Measurements from ENCODE around the gene JSRP1.

DNA sequence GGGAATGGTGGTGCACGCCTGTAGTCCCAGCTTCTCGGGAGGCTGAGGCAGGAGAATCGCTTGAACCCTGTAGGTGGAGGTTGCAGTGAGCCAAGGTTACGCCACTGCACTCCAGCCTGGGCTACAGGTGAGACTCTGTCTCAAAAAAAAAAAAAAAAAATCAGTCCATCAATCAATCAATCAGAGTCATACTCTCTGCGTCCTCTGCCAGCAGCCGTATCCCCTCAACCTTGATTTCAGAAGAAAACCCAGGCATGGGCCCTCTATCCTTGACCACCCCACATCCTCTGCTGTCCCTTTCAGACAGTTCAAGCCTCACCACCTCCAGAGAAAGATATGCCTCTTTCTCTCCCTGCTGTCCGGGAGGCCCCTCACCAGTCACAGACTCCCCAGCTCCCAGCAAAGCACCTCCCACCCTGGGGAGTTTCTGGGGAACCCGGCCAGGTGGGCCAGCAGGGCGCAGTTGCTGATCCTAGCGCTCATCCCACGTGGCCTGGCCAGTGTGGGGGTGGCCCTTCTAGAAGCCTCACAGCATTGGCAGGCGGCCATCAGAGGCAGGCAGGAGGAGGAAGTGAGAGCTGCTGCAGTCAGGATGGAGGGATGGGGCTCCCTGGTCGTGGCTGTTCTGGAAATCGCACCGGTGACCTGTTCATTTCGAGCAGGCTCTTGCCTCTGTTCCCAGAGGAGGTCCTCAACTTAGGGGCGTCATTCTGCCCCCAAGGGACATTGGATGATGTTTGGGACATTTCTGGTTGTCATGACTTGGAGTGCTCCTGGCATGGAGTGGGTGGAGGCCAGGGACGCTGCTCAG, 10.2 kb upstream of the JSRP1 start:
- TF ChIP-seq, protein P1, sequence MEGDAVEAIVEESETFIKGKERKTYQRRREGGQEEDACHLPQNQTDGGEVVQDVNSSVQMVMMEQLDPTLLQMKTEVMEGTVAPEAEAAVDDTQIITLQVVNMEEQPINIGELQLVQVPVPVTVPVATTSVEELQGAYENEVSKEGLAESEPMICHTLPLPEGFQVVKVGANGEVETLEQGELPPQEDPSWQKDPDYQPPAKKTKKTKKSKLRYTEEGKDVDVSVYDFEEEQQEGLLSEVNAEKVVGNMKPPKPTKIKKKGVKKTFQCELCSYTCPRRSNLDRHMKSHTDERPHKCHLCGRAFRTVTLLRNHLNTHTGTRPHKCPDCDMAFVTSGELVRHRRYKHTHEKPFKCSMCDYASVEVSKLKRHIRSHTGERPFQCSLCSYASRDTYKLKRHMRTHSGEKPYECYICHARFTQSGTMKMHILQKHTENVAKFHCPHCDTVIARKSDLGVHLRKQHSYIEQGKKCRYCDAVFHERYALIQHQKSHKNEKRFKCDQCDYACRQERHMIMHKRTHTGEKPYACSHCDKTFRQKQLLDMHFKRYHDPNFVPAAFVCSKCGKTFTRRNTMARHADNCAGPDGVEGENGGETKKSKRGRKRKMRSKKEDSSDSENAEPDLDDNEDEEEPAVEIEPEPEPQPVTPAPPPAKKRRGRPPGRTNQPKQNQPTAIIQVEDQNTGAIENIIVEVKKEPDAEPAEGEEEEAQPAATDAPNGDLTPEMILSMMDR (IDR thresholded peaks at IDR 0.05), result no peak
- peak in 1 of 2 donors; percentile 11 for TF ChIP-seq POLR2A (IDR thresholded peaks at IDR 0.05)
